HFF-Myc (cell line): ENCODE results near the gene LRRC31.

Experiments
- DNase-seq: peaks from one replicate; pipeline ENCODE4 v3.0.0-alpha.2; 2011; ENCODE audit warnings: low read depth; ENCODE audit errors: extremely low read depth
- H3K4me3 ChIP-seq: replicated peaks from 2 replicates; pipeline ENCODE4 v1.5.1; 2011; ENCODE audit warnings: low read depth, mild to moderate bottlenecking, control low read depth, low read length
- CTCF ChIP-seq: IDR thresholded peaks from 2 replicates; pipeline ENCODE4 v1.5.1; 2012; ENCODE audit warnings: mild to moderate bottlenecking, low read depth, low read length, control low read depth; ENCODE audit errors: missing control alignments

LRRC31 gene

GRCh38 chr3:169836942-169837275 lies 32.8 kb downstream of the LRRC31 start:
- no peak for TF ChIP-seq CTCF
- DNase-seq: no peak
- no peak overlapping the region for H3K4me3 ChIP-seq

DNA sequence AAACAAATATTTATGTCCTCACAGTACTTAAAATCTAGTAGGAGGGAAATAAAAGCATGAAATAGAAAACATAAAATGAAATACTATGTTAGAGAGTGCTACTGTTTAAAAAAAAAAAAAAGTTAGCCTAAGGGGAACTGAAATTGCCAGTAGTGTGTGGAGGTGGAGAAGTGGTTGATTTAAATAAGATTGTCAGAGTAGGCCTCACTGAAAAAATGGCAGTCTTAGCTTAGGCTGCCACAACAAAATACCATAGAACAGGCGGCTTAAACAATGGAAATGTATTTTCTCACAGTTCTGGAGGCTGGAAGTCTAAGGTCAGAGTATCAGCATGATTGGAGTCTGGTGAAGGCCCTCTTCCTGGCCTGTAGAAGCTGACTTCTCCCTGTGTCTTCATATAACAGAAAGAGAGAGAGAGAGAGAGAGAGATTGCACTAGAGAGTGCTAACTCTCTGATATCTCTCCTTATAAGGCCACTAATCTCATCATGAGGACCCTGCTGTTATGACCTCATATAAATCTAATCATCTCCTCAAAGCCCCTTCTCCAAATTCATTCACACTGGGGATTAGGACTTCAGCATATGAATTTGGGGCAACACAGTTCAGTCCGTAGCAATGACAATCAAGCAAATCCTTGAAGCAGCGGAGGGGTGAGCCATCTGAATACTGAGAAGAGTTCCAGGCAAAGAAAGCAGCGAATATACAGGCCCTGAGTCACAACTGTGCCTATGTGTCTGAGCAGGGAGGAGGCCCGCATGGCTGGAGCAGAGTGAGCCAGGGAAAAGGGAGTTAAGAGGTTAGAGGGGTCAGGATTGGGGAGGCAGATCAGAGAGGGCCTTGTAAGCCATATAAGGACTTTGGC lies 33.4 kb downstream of the LRRC31 start:
- H3K4me3 ChIP-seq: no peak overlapping the region
- TF ChIP-seq CTCF: no peak
- DNase-seq: no peak

- no peak overlapping the region for H3K4me3 ChIP-seq
- no peak for DNase-seq
- TF ChIP-seq CTCF: no peak
Measured at GRCh38 chr3:169835533-169835932, 34.2 kb downstream of the LRRC31 start.

DNA sequence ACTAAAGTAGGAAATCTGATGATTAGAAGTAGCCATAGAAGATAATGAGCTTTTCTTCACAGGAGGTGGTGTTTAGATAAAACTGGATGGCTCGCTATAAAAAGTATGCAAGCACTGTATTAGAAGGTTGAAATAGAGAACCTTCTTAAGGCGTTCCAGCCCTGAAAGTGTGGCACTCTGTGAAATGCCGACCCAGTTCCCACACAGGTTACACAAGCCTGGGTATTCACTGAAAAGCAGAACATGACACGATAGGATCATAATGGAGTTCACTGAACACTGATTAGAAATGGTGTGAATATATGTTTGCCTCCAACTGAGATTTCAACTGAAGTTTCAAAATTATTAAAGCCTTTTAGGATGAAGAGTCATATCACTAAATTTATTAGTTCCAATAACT lies 42.0 kb downstream of the LRRC31 start:
- no peak for TF ChIP-seq CTCF
- no peak overlapping the region for H3K4me3 ChIP-seq
- DNase-seq: no peak

GRCh38 chr3:169825316-169825715 lies 44.4 kb downstream of the LRRC31 start:
- TF ChIP-seq CTCF: no peak
- DNase-seq: no peak
- no peak overlapping the region for H3K4me3 ChIP-seq

DNA sequence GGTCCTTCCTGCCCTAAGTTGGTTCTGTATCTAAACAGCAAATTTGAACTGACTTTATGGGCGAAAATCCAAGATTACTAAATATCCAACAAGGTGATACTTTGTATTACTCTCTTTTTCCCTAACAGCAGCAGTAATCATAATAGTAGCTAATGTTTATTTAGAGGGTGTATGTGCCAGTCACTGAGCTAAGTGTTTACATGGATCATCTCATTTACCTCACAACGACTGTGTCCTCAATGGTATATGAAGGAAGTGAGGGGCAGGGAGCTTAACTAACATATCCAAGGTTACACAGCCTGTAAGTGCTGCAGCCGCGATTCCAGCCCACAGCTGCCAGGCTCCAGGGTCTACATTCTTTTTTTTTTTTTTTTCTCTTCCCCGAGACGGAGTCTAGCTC lies 46.8 kb downstream of the LRRC31 start:
- H3K4me3 ChIP-seq: no peak overlapping the region
- DNase-seq: no peak
- TF ChIP-seq CTCF: no peak

GRCh38 chr3:169822540-169822939 lies 47.2 kb downstream of the LRRC31 start:
- DNase-seq: no peak
- H3K4me3 ChIP-seq: no peak overlapping the region
- TF ChIP-seq CTCF: no peak
